G401.6 (cell line): Measurements from ENCODE around the gene FADS2.

Source experiments
- FAIRE-seq: peaks from 2 replicates; lab custom pipeline; 2012; peaks lifted over from hg19 to GRCh38; lab: Jason Lieb, UNC

FADS2 gene

DNA sequence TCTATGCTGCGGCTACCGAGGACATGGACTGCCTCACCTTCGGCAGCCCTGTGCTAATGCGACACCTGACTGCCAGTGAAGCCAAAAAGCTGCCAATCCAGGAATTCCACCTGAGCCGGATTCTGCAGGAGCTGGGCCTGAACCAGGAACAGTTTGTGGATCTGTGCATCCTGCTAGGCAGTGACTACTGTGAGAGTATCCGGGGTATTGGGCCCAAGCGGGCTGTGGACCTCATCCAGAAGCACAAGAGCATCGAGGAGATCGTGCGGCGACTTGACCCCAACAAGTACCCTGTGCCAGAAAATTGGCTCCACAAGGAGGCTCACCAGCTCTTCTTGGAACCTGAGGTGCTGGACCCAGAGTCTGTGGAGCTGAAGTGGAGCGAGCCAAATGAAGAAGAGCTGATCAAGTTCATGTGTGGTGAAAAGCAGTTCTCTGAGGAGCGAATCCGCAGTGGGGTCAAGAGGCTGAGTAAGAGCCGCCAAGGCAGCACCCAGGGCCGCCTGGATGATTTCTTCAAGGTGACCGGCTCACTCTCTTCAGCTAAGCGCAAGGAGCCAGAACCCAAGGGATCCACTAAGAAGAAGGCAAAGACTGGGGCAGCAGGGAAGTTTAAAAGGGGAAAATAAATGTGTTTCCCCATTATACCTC is 32.1 kb upstream of the FADS2 start:
- no peak for FAIRE-seq

DNA sequence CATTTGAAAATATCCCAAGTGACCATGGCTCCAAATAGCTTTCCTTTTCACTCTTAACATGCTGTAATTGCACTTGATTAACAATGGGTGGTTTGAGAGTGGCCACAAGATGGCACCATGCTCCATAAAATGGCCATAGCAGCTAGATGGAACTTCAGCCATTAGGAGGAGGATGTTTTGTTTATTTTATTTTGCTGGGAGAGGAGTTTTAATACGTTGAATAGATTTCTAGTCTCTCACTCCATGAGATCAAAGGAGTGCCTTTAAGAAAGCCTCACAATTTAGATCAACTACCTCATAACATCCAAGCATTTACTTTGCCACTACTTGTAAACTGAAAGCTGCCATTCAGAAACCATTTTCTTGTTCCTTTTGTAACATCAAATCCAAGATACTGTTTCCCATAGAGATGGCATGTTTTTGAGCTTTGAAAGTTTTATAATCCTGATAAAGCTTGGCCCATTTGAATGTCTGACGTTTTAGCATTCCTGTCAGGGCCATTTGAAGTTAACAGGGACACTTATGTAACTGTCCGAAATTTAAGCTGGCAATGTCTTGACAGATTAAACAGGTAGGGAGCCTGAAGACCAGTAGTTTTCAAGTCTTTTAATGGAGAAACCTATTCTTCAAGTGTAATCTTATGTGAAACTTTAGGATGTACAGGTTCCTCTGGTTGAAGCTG is 30.7 kb upstream of the FADS2 start:
- FAIRE-seq = peak; percentile 89

DNA sequence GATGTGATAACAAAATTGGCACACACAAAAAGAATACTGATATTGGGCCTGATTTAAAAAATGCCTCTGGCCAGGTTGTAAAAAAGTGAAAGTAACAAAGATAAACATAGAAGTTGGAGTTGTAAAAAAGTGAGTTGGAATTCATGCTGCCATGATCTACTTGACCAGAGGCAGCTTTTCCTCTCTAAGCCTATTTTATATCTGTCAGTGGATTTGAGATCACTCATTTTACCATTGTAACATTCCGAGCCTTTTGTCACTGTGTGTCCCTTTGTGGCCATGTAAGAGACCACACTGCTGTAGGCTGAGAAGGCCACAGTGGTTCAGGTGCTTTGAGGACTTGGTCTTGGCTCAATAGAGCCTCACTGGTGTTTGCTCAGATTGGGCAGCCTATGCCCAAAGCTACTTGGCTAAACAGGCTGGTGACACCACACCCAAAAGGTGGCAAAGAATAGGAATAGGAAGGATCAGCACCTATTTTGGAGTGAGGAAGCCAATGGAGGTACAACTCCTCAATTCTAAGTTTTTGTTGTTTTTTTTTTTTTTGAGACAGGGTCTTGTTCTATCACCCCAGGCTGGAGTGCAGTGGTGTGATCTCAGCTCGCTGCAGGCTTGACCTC is 28.3 kb upstream of the FADS2 start:
- no peak for FAIRE-seq

DNA sequence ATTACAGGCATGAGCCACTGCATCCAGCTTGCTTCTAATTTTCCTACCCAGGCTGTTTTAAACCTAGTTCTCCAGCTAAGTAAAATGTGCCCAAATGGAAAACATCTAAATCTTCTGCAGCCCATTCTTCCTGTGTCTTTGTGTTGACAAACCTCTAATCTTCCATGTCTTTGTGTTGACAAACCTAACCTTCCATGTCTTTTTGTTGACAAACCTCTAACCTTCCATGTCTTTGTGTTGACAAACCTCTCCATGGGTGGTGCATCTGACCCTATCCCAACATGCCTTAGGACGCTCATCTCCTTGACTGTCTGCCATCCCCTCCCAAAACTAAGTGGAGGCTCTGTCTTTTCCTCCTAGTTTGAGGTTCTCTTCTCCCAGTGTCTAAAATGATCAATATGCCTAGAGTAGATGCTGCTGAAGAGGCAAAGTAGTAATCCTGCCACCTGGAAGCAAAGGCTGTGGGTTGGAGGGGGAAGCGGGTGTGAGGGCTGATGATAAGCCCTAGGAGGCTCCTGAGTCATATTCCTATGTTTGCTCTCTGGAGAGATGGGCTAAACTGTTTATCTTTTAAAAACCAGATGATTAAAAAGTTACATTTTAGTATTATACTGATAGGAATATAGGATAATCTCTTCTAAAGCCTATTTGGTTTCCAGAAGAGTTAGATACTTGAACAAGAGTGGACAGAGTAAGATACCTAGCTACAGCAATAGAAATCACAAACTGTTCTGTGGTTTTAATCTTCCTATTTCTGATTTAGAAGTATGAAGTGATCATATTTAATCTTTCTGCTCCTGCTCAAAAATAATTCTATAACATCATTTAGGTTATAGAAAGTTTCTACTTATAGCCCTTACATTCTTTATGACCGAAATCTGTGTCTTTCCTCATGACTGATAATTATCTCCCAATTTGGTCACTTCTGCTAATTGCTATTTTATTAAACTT is 27.5 kb upstream of the FADS2 start:
- FAIRE-seq = no peak

DNA sequence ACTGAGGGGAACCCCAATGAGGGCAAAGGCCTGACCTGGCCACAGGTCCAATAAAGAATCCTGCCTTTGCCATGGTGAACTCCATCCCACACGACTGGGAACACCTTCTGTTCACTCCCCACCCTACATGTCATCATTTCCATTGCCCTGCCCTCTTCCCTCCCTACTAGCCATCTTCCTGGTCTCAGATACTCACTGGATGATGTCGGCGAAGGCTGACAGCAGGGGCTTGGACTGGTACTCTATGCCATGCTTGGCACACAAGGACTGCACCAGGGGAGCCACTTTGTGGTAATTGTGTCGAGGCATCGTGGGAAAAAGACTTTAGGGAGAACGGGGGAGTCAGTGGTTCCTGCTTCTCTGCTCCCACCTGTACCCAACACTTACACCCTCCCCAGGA is 25.5 kb upstream of the FADS2 start:
- no peak for FAIRE-seq

DNA sequence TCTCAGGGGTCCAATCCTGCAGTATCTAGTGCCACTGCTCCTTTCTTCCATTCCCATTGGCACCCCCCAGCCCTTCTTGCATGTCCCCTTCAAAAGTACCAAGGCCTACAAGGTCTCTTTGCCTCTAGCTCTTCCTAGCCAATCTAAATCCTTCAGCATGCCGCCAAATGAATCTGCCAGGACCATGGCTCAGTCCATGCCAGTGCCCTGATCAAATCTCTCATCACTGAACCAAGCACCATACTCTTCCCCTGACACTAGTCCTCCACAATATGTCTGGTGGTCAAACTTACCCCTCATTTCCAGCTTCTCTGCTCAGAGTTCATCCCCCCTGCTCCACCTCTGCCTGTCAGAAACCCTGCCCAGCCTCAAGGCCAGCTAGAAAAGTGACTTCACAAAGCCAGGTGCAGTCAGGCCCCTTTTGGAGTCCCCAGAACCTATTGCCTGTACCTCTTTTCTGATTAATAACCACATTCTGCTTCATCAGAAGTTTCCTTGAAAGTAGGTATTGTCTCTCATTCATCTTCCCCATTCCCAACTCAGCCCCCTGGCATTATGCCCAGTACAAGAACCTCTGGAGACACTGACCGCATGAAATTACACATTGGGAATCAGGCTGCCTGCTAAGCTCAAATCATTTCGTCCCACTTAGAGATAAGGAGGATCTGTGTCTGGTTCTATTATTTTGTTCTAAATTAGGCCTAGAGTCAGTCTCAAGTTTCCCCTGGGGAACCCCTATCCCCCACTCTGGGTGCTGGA is 24.0 kb upstream of the FADS2 start:
- FAIRE-seq = no peak

DNA sequence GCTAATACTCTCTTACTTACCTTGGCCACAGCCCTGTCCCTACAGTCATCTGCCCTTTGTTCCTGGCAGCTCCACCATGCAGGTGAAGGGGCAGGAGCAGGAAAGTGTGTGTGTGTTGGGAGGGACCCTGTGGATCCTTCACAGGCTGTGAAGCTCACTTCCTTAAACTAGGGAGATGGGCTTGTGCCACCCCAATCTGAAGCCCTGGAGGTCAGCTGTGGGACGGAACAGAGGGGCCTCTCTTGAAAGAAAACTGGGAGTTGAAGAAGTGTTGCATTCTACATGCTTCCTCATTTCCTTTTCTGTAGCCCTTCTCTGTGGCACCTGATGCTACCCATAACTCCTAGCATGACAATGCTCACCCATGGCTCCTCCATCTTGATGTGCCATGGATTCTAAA is 23.0 kb upstream of the FADS2 start:
- FAIRE-seq = no peak

DNA sequence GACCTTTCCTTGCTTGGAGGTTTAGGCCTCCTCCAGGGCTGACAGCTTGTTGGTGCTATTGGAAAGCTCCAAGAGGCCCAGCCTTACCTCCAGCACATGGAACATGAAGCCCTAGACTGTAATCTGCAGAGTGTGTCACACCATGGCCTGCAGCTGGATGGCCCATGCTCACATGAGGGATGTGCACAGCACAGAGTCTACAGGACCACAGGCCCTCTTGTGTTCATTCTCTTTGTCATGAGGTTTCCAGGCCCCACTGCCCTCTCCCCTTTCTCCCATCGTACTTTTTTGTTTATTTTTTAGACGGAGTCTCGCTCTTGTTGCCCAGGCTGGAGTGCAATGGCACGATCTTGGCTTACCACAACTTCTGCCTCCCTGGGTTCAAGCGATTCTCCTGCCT is 21.3 kb upstream of the FADS2 start:
- FAIRE-seq = no peak

DNA sequence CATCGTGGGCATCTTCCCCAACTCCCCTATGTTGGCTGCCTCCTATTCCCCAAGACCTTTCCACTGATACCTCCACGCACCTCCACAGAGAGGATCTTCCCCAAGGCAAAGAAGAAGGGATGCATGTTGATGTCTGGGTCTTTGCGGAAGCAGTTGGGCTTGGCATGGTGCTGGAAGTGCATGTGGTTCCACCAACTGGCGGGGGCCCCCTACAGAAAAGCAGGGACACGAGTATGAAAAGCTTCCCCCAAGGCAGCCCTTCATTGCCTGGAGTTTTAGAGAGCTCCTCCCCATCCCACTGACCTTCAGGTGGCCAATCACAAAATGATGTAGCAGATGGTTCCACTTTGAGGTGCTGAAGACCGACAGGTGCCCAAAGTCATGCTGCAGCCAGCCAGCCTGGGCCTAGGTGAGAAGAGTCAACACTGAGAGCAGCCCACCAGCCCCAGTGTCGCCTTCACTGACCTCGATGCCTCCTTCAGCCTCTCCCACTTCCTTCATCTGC is 17.4 kb upstream of the FADS2 start:
- FAIRE-seq = no peak

DNA sequence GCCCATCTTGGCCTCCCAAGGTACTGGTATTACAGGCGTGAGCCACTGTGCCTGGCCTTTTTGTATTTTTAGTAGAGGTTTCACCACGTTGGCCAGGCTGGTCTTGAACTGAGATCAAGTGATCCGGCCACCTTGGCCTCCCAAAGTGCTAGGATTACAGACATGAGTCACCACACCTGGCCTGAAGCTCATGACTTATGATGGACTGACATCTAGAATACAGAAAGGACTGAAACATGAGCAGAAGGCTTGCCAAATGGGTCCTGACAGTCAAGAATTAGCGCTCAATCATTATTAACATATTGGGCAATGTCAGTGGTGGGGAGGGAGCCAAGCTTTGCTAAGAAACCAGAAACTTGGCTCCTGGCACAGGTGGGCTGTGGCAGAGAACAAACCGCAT is 16.3 kb upstream of the FADS2 start:
- no peak for FAIRE-seq

DNA sequence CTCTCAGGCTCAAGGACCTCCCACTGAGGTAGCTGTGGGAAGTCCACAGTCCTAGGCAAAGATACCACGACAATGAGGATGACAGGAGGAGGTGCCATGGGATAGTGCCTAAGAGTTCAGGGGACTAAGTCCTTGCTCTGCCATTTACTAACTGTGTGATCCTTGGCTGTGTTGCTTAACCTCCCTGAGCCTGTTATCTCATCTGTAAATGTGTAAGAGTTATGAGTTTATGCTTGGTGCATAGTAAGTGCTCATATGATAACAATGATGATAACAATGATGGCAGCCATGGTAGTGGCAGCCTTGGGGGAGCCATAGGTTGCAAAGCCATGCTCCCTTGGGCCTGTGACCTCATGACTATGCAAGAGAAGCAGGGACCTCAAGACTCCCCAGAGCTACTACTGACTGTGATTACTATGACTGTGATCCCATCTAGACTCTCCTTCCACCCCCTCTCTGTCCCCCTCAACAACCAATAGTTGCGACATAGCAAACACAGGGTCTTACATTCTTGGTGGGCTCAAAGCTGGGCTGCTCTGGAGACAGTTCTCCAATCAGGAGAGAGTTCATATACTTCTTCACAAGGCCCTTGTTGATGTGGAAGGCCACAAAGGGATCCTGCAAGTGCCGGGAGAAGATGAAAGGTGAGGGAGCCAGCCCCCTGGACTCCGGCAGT is 15.2 kb upstream of the FADS2 start:
- no peak for FAIRE-seq

DNA sequence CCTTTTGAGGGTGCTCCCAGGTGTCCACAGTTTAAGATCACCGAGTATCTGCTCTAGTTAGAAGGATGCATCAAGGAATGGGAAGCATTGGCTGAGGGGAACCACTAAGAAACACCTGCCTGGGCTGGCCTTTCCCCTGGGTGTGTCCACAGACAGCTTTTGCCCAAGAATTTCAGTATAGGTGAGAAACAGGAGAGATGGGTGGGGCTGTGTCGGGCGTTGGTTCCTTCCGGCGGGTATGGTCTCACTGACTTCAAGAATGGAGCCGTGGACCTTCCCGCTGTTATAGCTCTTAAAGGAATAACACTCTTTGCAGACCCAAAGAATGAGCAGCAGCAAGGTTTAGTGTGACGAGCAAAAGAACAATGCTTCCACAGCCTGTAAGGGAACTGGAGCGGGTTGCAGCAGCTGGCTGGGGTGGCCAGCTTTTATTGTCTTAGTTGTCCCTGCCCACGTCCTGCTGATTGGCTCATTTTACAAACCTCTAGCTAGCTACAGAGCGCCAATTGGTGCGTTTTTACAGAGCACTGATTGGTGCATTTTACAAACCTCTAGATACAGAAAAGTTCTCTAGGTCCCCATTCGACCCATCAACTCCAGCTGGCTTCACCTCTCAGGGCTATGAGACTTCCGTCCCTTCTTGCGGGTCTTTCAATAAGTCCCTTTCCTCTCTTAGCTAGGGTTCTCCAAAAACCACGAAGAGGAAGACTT is 13.7 kb upstream of the FADS2 start:
- FAIRE-seq = no peak

DNA sequence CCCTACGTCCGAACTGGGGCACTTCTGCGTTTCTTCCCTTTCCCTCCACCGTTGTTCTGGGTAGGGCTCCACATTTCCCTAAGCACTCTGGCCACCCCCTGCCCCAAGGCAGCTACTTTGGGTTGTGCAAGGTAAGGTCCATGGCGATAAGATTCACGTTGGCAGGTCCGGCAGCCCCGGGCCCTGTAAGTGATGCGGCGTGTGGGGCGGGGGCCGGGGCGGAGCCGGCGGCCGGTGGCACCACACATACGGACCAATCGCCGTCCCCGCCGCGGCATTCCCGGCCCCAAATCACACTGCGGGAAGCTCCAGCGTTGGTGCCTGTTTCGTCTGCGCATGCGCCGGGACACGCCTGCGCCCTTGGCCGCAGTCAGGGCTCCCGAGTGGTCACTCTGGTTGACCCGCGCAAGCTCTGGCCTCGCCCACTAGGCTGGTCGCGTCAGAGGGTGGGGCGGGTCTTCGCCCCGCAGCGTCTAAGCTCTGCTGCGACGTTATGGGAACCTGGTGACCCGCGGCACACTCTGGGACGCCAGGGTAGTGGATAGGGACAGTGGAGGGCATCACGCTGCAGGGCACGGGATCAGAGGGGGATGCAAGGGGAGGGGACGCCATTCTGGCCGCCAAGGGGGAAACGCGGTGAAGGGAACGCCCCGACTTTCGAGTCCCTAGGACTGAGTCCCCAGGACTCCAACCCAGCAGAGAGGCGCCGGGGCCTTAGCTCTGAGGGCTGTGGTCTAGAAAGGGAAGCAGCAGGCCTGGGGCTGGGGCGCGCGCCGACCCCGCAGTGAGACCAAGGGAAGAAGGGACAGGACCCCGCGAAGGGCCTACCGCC is 12.9 kb upstream of the FADS2 start:
- peak; percentile 90 for FAIRE-seq

DNA sequence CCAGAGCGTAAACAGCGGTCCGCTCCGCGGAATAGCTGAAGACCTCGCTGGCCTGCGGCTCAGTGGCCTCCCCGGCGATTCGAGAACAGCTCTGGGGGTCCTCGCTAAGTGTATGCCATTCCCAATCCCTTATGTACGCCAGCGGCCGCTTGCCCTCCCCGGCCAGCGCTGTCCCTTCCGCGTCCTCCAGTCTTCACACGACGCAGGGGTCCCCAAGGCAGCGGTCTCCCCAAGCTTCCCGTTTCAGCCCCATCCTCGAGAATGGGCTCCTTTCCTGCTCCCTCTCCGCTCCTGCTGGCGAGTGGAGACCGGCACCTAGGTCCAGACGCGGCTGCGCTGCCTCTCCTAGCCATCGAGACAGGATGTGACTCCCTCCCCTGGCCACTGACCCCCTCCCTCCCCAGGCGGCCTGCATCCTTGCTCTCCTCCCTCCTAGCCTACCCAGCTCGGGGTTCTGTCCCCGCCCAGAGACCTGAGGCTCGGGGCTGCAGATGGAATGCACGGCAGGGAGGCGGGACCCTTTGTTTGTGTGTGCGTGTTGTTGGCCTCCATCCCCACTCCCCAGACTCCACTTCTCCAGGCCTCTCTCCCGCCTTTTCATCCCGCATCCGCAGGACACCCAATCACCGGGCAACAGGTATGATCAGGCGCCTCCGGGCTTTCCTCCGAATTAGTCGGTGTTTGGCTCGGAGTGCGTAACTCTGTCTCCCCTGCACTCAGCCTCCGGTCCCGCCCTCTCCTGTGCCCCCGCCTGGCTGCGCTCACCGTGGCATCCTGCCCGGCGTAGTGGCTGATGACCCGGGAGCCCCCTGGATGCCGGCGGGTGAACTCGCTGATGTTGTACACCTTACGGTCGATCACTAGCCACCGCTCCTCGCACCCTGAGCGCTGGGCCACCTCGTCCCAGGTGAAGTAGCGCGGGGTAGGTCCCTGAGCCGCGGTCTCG is 12.0 kb upstream of the FADS2 start:
- FAIRE-seq = no peak

DNA sequence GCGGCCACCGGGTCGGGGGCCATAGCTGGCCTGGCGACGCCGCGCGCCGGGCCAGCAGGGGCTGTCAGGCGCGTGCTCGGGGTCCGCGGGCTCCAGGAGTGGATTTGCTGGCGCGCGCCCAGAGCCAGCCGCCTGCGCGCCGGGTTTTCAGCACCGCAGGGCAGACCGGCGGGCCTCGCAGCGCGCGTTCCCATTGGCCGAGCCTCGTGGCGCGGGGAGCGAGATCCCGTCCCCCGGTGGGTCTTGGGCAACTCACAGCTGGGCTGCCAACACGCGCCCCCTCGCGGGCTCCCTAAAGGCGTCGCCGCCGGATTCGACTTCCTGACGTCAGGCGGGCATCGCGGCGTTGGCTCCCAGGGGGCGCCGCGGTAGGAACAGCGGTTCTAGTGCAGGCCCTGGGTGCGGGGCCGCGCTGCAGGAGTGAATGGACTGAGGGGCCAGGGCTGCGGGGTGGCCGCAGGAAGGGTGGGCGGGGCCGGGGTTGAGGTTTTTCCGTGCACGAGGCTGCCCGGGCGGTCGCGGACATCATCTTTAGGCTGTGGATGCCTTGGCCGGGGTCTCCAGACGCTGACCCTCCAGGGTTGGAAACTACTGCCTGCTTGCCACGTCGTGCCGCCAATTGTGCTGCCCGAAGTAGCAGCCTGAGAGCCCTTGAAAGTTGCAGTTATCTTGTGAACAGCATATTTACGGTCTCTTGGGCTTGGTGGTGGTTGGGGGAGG is 11.2 kb upstream of the FADS2 start, which contains the start of gene FADS1:
Gene FADS1 (minus strand): TSS at position 268 of the 720 bp plus-strand sequence. CDS start 74 bp downstream, at position 194.
- no peak for FAIRE-seq

DNA sequence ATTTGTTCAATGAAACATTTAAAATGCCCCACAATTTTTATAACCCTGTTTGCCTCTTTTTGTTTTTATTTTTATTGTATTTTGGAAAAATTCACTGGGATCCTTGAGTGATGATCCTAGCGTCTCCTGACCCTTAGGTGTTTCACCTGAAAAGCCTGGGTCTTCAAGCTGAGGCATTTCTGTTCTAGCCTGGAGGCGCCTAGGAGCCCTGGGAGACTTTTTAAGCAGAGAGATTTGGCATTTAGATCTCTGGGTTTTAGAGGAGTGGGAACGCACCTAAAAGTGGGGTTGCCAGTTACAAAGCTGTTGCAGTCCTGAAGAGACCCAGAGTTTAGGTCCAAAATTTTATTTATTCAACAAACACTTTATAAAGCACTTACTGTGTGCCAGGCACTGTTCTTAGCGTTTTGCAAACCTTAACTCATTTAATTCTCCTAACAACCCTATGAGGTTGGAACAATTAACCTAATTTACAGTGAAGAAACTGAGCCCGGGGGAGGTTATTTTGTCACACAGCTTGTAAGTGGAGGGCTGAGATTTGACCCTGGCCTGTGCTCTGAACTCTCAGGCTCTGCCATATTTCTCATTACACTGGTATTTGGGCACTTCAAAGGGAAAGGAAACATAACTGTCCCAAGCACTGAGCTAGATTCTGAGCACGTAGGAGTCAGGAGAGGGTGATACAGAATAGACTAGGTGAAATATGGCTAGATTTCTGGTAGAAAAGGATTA is 10.5 kb upstream of the FADS2 start:
- no peak for FAIRE-seq

DNA sequence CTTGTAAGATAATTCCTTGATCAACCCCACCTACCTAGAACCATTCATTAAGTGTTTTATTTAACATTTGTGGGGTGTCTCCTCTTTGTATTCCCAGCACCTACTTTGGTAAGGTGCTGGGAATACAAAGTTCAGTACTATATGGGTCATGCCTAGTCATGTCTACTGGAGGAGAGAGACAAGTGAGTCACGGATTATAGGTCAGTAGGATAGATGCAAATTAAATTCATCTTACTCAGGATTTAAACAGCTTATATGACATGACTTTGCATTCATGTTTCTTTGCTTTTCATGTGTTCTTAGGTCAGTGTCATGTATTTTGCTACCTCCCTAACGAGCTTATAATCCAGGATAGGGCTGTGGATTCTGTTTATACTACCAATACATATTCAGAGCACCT is 7.9 kb upstream of the FADS2 start:
- no peak for FAIRE-seq
